ENCODE measurements around the gene PSMD7.
"Not testable (repeated sequence)": the region's sequence is repeated elsewhere in the genome, so short reads cannot be mapped to it uniquely, and the experiment has no call there.

The PSMD7 gene

GRCh38 chr16:74325641-74326040, 29.0 kb downstream of the PSMD7 start:
- POLR2A ChIA-PET, result no interaction called here

GRCh38 chr16:74328346-74328745, 31.7 kb downstream of the PSMD7 start:
- POLR2A ChIA-PET; H3K4me3 ChIP-seq (ENCODE audit: low read depth, low read length); DNase-seq (ENCODE audit: low read depth, low spot score): not testable (repeated sequence)
- CTCF ChIA-PET, result interaction anchor here (0.8 to 2.9 kb wide), 2 partner anchors 10 to 20 kb away, joined by 3 to 9 read pairs; no protein-coding TSS in a partner anchor

More at GRCh38 chr16:74325641-74326040, 29.0 kb downstream of the PSMD7 start:
- TF ChIP-seq CTCF (IDR thresholded peaks at IDR 0.05; ENCODE audit: insufficient read depth, low read length, missing control alignments), result no peak
- CTCF ChIA-PET, result interaction anchor here (1.1 to 1.9 kb wide), 3 partner anchors 12 to 15 kb away, joined by 3 to 4 read pairs (median 4); no protein-coding TSS in a partner anchor
- H3K4me3 ChIP-seq (ENCODE audit: low read depth, low read length), result no peak overlapping the region
- no peak for DNase-seq (ENCODE audit: low read depth, low spot score)

GRCh38 chr16:74332469-74332868, 35.9 kb downstream of the PSMD7 start:
- DNase-seq (ENCODE audit: low read depth, low spot score); POLR2A ChIA-PET; CTCF ChIA-PET; H3K4me3 ChIP-seq (ENCODE audit: low read depth, low read length): not testable (repeated sequence)

- DNase-seq (ENCODE audit: low read depth, low spot score); CTCF ChIA-PET; POLR2A ChIA-PET; H3K4me3 ChIP-seq (ENCODE audit: low read depth, low read length): not testable (repeated sequence)
These were observed 40.9 kb downstream of the PSMD7 start for GRCh38 chr16:74337506-74337905.

- H3K4me3 ChIP-seq (ENCODE audit: low read depth, low read length); DNase-seq (ENCODE audit: low read depth, low spot score); CTCF ChIA-PET; POLR2A ChIA-PET: not testable (repeated sequence)
These were observed 42.6 kb downstream of the PSMD7 start for GRCh38 chr16:74339226-74339625.

GRCh38 chr16:74353038-74353437, 56.4 kb downstream of the PSMD7 start:
- H3K4me3 ChIP-seq (ENCODE audit: low read depth, low read length); CTCF ChIA-PET: not testable (repeated sequence)

More at GRCh38 chr16:74353038-74353437, 56.4 kb downstream of the PSMD7 start:
- POLR2A ChIA-PET; DNase-seq (ENCODE audit: low read depth, low spot score): not testable (repeated sequence)
